Activated T-cell treated with anti-CD3 and anti-CD28 coated beads, Interleukin-2, amount 50 U/mL, for 24 hours (primary cell): ENCODE data around the gene GULP1.
"Not testable (repeated sequence)": the region's sequence is repeated elsewhere in the genome, so short reads cannot be mapped to it uniquely, and the experiment has no call there.

Experiments used
- DNase-seq: peaks from one replicate; pipeline ENCODE4 v3.0.0-alpha.2; 2020
- H3K27ac Mint-ChIP-seq: 2 replicates; pipeline ENCODE4 v1.8.0; 2020; ENCODE audit warnings: mild to moderate bottlenecking, mixed read lengths
- H3K27me3 Mint-ChIP-seq: 2 replicates; pipeline ENCODE4 v1.8.0; 2020; ENCODE audit warnings: mixed read lengths
- H3K36me3 Mint-ChIP-seq: 2 replicates; pipeline ENCODE4 v1.8.0; 2020; ENCODE audit warnings: low read depth, mixed read lengths
- H3K4me1 Mint-ChIP-seq: 2 replicates; pipeline ENCODE4 v1.8.0; 2020; ENCODE audit warnings: low read depth, mixed read lengths
- H3K4me3 Mint-ChIP-seq: 2 replicates; pipeline ENCODE4 v1.8.0; 2020; ENCODE audit warnings: mild to moderate bottlenecking, moderate library complexity, mixed read lengths
- H3K9me3 Mint-ChIP-seq: 2 replicates; pipeline ENCODE4 v1.8.0; 2020; ENCODE audit warnings: mixed read lengths

Gene GULP1

DNA sequence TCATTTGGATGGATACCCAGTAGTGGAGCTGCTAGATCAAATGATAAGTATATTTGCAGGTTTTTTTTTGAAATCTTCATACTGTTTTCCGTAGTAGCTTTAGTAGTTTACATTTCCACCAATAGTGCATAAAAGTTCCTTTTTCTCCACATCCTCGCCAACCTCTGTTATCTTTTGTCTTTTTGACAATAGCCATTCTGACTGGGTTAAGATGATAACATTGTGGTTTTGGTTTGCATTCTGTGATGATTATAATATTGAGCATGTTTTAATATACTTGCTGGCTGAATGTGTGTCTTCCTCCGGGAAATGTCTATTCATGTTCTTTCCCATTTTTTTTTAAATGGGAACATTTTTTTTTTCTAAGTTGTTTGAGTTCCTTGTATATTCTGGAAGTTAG lies 260.0 kb downstream of the GULP1 start:
- H3K9me3 Mint-ChIP-seq, result no peaks in the 10 kb centered on the region
- no peak for DNase-seq
- no peak overlapping the region for H3K27ac Mint-ChIP-seq
- no peaks in the 10 kb centered on the region for H3K4me1 Mint-ChIP-seq
- H3K4me3 Mint-ChIP-seq, result no peak overlapping the region
- no peaks in the 10 kb centered on the region for H3K36me3 Mint-ChIP-seq
- no peaks in the 10 kb centered on the region for H3K27me3 Mint-ChIP-seq

DNA sequence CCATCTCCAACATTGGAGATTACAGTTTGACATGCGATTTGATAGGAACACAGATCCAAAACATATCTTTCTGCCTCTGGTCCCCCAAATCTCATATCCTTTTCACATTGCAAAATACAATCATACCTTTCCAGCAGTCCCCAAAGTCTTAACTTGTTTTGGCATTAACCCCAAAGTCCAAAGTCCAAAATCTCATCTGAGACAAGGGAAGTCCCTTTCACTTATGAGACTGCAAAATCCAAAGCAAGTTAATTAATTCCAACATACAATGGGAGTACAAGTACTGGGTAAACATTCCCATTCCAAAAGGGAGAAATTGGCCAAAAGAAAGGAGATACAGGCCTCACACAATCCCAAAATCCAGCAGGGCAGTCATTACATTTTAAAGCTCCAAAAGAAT lies 265.4 kb downstream of the GULP1 start:
- H3K9me3 Mint-ChIP-seq, result peaks cover 4% of the 10 kb centered on the region
- no peak overlapping the region for H3K27ac Mint-ChIP-seq

DNA sequence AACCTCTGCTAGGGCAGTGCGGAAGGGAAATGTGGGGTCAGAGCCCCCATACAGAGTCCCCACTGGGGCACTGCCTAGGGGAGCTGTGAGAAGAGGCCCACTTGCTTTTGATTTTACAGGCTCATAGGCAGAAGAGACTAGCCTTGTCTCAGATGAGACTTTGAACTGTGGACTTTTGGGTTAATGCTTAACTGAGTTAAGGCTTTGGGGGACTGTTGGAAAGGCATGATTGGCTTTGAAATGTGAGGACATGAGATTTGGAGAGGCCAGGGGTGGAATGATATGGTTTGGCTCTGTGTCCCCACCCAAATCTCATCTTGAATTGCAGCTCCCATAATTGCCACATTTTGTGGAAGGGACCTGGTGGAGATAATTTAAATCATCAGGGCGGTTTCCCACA lies 267.8 kb downstream of the GULP1 start:
- not testable (repeated sequence) for H3K4me1 Mint-ChIP-seq, DNase-seq, H3K4me3 Mint-ChIP-seq, H3K36me3 Mint-ChIP-seq, H3K9me3 Mint-ChIP-seq, H3K27ac Mint-ChIP-seq, H3K27me3 Mint-ChIP-seq

More for the DNA sequence above, 265.4 kb downstream of the GULP1 start:
- no peak for DNase-seq
- H3K4me1 Mint-ChIP-seq, result no peaks in the 10 kb centered on the region
- no peak overlapping the region for H3K4me3 Mint-ChIP-seq
- no peaks in the 10 kb centered on the region for H3K27me3 Mint-ChIP-seq
- no peaks in the 10 kb centered on the region for H3K36me3 Mint-ChIP-seq

DNA sequence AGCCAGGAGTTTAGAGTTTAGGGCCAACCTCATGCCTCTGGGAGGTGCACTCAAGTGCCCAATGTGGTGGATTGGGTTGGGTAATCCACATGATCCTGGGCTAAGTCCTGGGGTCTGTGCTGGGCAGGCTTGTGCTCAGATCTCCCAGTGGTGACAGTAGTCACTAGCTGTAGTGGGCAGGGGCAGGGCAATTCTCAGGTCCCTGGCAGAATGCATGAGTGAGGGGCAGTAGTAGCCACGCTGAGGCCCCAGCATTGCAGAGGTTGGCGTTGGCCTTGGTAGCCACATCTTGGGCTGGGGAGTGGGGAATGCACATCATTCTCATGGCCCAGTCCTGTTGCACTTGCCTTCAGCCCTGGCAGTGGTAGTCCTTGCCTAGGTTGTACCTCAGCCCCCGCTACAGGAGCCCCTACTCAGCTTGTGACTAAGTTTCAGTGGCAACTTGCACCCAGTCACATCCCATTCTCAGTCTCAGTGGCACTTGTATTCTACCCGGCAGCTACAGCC lies 269.9 kb downstream of the GULP1 start:
- Mint-ChIP-seq H3K4me1 (no peaks in the 10 kb centered on the region), H3K27ac (no peak overlapping the region), H3K36me3 (no peaks in the 10 kb centered on the region), H3K27me3 (no peaks in the 10 kb centered on the region), H3K4me3 (no peak overlapping the region), H3K9me3 (peaks cover 4% of the 10 kb centered on the region)
- no peak for DNase-seq

DNA sequence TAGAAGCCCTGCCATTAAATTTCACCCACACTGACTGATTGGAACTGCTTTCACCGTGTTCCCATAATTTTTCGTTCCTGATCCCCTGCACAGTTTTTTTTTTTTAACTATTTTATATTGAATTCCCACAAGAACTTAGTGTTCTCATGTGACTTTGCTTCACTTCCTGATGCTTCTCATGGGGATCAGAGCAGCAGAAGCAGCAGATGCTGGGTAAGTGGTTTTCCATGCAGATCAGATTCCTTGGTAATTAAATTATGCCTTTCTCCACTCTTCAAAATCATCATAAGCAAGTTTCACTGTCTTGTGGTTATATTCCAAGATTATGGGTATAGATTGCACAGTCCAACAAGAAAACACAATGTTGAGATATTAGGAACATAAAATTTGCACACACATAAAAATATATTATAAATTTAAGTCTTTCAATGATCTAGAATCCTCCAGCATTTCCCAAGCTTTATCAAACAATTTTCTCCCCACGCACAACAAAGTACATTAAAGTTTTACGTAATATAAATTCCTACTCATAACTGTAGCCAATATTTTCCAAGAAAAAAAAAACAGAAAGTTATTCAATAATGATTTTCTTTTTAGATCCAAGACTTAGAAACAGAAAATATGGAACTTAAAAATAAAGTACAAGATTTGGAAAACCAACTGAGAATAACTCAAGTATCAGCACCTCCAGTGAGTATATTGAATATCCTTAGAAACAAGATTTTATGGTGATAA lies 277.9 kb downstream of the GULP1 start:
- DNase-seq, result no peak
- no peaks in the 10 kb centered on the region for H3K27me3 Mint-ChIP-seq
- no peaks in the 10 kb centered on the region for H3K4me1 Mint-ChIP-seq
- no peaks in the 10 kb centered on the region for H3K36me3 Mint-ChIP-seq
- no peak overlapping the region for H3K4me3 Mint-ChIP-seq
- no peaks in the 10 kb centered on the region for H3K9me3 Mint-ChIP-seq
- no peak overlapping the region for H3K27ac Mint-ChIP-seq

DNA sequence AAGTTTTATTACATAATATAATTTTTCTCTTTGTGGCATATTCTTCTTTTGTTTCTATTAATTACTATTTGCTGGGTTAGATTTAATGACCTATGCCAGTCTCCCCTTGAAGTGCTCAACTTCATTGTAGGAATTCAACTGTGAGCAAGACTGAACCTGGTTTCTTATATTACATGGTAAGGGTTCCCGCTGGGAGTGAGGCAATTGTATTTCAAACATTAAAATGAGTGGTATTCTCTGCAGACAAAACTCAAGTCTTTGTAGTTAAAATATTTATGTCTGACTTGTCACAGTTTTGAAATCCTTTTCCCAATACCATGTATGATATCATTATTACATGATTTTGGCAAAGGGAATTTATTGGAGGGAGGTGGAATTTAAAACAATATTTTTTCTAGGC lies 278.7 kb downstream of the GULP1 start:
- no peaks in the 10 kb centered on the region for H3K27me3 Mint-ChIP-seq
- no peak overlapping the region for H3K27ac Mint-ChIP-seq
- no peak overlapping the region for H3K4me3 Mint-ChIP-seq
- no peaks in the 10 kb centered on the region for H3K36me3 Mint-ChIP-seq
- DNase-seq, result no peak
- no peaks in the 10 kb centered on the region for H3K4me1 Mint-ChIP-seq
- H3K9me3 Mint-ChIP-seq, result no peaks in the 10 kb centered on the region

DNA sequence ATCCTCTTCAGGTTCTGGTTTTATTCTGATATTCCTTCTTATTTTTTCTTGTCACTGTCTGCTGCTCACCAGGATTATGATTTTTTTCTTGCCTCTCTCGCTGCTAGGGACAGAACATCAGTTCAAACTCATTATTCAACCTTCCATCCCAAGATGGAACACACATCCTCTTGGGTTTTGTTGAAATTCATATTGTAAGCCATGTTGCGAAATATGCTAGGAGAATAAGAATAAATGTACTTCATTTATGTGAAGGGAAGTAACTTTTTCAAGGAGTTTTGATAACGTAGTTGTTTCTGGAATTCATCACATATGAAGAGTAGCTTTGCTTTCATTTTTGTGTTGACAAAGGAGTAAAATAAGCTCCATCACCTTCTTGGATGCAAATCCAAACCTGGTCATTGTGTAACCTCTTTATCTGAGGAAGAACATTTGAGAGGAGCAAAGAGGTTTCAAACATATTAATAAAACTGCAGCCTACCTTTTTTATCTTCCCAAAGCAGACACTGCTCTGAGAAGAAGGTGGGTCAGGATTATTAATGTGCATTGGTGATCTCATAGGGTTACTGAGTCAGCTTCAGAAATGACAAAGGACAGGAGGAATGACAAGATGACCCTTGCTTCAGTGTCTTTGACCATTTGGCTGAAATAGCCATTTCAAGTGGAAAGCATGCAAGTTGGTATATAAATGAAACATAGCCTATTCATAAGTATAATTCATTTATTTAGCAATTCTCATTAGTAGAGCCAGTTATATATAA lies 280.0 kb downstream of the GULP1 start:
- no peaks in the 10 kb centered on the region for H3K27me3 Mint-ChIP-seq
- DNase-seq, result no peak
- no peaks in the 10 kb centered on the region for H3K36me3 Mint-ChIP-seq
- H3K27ac Mint-ChIP-seq, result no peak overlapping the region
- H3K4me3 Mint-ChIP-seq, result no peak overlapping the region
- no peaks in the 10 kb centered on the region for H3K4me1 Mint-ChIP-seq
- H3K9me3 Mint-ChIP-seq, result no peaks in the 10 kb centered on the region

DNA sequence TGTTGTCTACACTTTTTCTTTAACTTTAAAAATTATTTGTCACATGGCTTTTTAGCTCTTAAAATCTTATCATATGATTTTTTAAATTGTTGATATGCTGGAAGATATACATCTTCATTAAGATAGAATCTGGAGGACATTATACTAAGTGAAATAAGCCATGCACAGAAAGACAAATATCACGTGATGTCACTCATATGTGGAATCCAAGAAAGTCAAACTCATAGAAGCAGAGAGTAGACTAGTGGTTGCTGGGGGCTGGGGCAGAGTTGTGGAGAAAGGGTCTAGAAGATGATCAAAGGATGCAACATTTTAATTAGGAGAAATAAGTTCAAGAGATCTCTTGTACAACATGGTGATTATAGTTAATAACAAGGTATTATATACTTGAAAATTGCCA lies 280.9 kb downstream of the GULP1 start:
- no peaks in the 10 kb centered on the region for H3K4me1 Mint-ChIP-seq
- DNase-seq, result no peak
- no peak overlapping the region for H3K4me3 Mint-ChIP-seq
- H3K36me3 Mint-ChIP-seq, result no peaks in the 10 kb centered on the region
- no peaks in the 10 kb centered on the region for H3K27me3 Mint-ChIP-seq
- H3K27ac Mint-ChIP-seq, result no peak overlapping the region
- no peaks in the 10 kb centered on the region for H3K9me3 Mint-ChIP-seq

DNA sequence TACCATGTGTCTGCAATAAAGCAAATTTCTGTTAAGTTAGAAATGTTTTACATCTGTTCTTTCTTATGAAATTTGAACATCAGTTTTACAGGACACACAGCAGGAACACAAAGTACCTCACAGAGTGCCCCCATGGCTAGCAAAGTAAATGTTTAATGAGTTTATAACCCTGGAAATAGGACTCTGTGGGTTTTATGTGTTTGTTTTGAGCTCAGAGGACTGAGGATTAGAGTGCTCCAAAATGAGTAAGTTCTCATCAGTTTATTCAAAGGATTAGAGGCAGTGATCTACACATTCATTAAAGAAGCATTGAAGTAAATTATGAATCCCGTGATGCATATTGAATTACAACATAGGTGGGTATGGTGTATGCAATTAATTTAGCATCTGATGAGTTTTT lies 281.8 kb downstream of the GULP1 start:
- no peak overlapping the region for H3K4me3 Mint-ChIP-seq
- no peaks in the 10 kb centered on the region for H3K27me3 Mint-ChIP-seq
- no peak for DNase-seq
- H3K27ac Mint-ChIP-seq, result no peak overlapping the region
- no peaks in the 10 kb centered on the region for H3K4me1 Mint-ChIP-seq
- H3K36me3 Mint-ChIP-seq, result no peaks in the 10 kb centered on the region
- H3K9me3 Mint-ChIP-seq, result no peaks in the 10 kb centered on the region

DNA sequence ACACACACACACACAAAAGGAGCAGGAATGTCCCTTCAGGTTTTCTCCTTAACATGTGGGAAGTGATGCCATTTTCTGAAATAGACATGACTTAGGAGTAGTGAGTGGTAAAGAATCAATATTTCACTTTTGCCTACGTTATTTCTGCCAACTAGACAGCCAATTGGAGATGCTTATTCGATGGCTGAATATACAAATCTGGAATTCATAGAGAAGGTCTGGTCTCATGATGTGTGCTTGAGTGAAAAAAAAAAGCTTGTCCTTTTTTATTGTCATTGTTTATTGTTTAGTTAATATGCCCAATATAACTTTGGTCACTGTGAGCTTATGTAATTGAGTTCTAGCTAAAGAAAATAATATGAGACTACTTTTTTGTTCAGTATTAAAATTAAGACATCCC lies 284.3 kb downstream of the GULP1 start:
- Mint-ChIP-seq H3K27me3 (no peaks in the 10 kb centered on the region), H3K9me3 (no peaks in the 10 kb centered on the region), H3K4me3 (no peak overlapping the region), H3K4me1 (no peaks in the 10 kb centered on the region), H3K36me3 (no peaks in the 10 kb centered on the region), H3K27ac (no peak overlapping the region)
- no peak for DNase-seq

DNA sequence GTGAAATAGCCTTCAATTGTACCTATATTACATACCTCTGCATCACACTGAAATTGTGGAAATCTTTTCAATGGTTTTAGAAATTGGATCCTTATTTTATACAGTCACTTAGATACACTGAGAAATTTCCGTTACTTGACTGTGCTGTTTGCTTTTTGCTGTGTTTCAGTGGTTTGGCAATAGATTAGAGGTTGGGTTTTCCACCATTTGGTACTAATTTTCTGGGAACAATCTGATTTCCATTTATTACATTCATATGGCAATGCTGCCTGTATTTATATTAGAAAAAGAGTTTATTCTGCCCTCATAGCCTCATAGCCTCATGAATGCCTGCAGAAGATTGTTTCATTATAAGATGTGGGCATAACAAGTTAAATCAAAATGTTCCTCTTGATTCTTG lies 285.0 kb downstream of the GULP1 start:
- Mint-ChIP-seq H3K27ac (no peak overlapping the region), H3K4me3 (no peak overlapping the region), H3K4me1 (no peaks in the 10 kb centered on the region), H3K36me3 (no peaks in the 10 kb centered on the region), H3K9me3 (no peaks in the 10 kb centered on the region), H3K27me3 (no peaks in the 10 kb centered on the region)
- no peak for DNase-seq

DNA sequence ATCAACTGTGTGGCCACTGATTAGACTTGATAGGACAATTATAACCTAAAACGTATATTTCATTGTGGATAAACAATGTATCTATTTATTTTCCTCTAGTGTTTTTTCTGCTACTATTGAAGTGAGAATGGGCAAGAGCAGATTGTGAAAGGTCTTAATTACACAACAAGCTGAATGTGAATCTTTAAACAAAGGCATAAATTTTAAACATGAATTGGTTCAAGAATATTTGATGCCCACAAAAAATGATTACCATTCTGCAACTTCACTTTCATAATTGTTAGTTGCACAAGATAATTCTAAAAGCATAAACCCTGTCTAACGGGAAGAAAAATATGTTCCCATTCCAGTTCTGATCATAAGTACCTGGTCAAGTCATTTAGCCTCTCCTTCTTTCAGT lies 285.6 kb downstream of the GULP1 start:
- no peak for DNase-seq
- H3K27ac Mint-ChIP-seq, result no peak overlapping the region
- no peaks in the 10 kb centered on the region for H3K36me3 Mint-ChIP-seq
- no peaks in the 10 kb centered on the region for H3K4me1 Mint-ChIP-seq
- no peaks in the 10 kb centered on the region for H3K9me3 Mint-ChIP-seq
- H3K27me3 Mint-ChIP-seq, result no peaks in the 10 kb centered on the region
- no peak overlapping the region for H3K4me3 Mint-ChIP-seq

DNA sequence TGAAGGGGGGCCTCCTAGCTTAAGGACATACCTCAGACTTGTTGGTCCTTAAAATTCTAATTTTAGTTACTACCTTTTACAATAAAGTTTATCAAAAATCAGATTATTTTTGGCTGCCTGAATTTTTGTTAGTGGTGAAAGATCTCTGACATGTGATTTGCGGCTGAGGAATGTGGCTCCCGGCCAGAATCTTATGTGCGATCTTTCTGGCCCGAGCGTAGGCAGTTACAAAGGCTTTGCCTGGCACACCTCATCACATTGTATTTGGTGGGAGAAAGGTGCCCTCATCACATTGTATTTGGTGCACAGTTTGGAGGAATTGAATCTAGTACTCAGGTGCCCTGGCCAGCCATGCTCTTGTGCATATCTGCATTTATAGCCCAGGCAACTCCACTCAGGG lies 289.1 kb downstream of the GULP1 start:
- no peak for DNase-seq
- Mint-ChIP-seq H3K4me3 (no peak overlapping the region), H3K27ac (no peak overlapping the region), H3K4me1 (no peaks in the 10 kb centered on the region), H3K9me3 (no peaks in the 10 kb centered on the region), H3K27me3 (no peaks in the 10 kb centered on the region), H3K36me3 (no peaks in the 10 kb centered on the region)

DNA sequence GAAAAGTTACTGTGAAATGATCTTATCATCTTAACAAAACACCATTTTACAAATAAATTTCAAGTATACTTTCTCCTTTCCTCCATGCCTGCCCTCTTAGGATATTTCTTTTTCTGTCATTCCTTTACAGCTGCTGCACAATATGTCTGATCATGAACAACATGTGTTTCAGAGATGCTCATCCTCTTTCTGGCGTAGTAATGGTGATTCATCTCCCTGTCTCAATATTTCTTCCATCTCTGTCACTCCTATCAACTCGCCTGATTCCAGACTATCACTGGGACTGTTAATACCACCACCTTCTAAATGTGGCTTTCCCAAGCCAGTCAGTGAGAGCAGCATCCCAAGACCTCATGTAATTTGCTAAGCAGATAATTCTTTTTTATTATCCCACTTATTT lies 290.5 kb downstream of the GULP1 start:
- H3K9me3 Mint-ChIP-seq, result no peaks in the 10 kb centered on the region
- no peaks in the 10 kb centered on the region for H3K27me3 Mint-ChIP-seq
- no peaks in the 10 kb centered on the region for H3K4me1 Mint-ChIP-seq
- H3K27ac Mint-ChIP-seq, result no peak overlapping the region
- H3K36me3 Mint-ChIP-seq, result no peaks in the 10 kb centered on the region
- no peak for DNase-seq
- no peak overlapping the region for H3K4me3 Mint-ChIP-seq

DNA sequence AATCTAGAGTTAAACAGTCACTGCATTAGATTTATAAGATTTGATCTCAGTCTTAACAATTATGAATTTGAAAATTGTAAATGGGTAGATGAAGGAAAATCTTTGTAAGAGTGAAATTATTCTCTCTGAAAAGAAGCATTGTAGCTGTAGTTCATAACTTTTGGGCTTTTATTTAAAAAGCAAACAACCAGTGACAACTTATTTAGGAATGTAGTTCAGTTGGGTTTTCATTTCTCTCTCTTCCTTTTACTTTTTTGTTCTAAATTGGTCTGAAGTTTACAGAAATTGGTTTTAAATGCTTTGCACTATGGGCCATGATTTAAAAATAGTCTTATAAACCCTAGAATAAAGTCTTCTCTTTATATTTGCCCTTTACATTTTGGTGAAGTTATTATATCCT lies 296.6 kb downstream of the GULP1 start:
- no peak for DNase-seq

More for the DNA sequence above, 296.6 kb downstream of the GULP1 start:
- no peak overlapping the region for H3K27ac Mint-ChIP-seq
- no peaks in the 10 kb centered on the region for H3K4me1 Mint-ChIP-seq
- no peaks in the 10 kb centered on the region for H3K36me3 Mint-ChIP-seq
- H3K4me3 Mint-ChIP-seq, result no peak overlapping the region
- no peaks in the 10 kb centered on the region for H3K27me3 Mint-ChIP-seq
- H3K9me3 Mint-ChIP-seq, result no peaks in the 10 kb centered on the region
